ENCODE measurements around the gene CEP112.
"Not testable (repeated sequence)": the region's sequence is repeated elsewhere in the genome, so short reads cannot be mapped to it uniquely, and the experiment has no call there.

CEP112 gene

DNA sequence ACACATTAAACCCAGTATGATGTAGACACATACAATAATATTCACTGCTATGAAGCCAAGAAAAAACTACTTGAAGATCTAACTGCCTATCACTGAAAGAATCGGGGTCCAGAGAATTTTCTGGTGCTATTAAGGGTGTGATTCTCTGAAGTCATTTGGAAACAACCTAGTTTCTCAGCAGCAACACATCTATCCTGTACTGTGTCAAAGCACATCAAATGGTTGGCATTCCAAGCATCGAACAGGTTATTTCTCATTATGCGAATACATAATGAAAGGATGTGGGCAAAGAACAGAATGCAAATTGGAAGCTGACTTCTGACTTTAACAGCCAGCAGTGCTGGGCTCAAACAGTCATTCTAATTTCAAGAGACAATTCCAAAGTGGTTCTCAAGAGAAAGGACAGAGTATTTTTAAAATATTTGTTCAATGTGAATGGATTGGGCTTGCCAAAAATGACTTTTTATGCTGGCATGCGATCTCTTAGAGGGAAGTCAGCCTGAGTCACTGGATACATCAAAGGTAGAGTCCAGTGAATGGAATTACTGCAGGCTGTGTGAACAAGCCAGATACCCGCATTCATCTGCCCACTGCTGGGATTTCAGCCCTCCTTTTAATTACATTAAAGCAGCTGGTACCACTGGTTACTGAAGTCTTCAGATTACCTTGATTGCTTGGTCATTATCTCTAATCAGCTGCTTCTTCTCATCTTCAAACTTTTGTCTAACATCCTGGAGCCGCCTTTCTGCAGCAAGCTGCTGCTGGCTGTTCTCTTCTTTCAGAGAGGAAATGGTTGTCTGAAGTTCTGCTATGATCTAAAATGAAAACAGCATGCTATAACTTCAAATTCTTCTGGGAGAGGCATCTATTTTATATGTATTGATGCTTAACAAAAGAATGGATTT is 449.3 kb downstream of the CEP112 start:
- Histone ChIP-seq H3K9ac (ENCODE audit: low read length) (no peak overlapping the region), H3K4me3 (ENCODE audit: low read depth, low read length) (no peak overlapping the region), H3K9me3 (ENCODE audit: control insufficient read depth, insufficient read depth, low read depth, low read length) (peaks cover 8% of the 10 kb centered on the region), H3K27ac (ENCODE audit: low read depth, low read length) (no peak overlapping the region; the same call in 1 of the 2 replicates), H3K4me1 (ENCODE audit: control insufficient read depth, insufficient read depth, low read length) (peaks cover 17% of the 10 kb centered on the region), H3K36me3 (ENCODE audit: control insufficient read depth, insufficient read depth, low read length) (no peaks in the 10 kb centered on the region), H3K27me3 (ENCODE audit: control insufficient read depth, insufficient read depth, low read length) (no peaks in the 10 kb centered on the region)

- no peaks in the 10 kb centered on the region for H3K36me3 ChIP-seq (ENCODE audit: control insufficient read depth, insufficient read depth, low read length)
- peaks cover 8% of the 10 kb centered on the region for H3K9me3 ChIP-seq (ENCODE audit: control insufficient read depth, insufficient read depth, low read depth, low read length)
- no peak overlapping the region for H3K27ac ChIP-seq (ENCODE audit: low read depth, low read length)
- H3K4me1 ChIP-seq (ENCODE audit: control insufficient read depth, insufficient read depth, low read length): peaks cover 17% of the 10 kb centered on the region
- H3K9ac ChIP-seq (ENCODE audit: low read length): no peak overlapping the region
- no peaks in the 10 kb centered on the region for H3K27me3 ChIP-seq (ENCODE audit: control insufficient read depth, insufficient read depth, low read length)
- no peak overlapping the region for H3K4me3 ChIP-seq (ENCODE audit: low read depth, low read length)
Measured at GRCh38 chr17:65741710-65742109, 450.2 kb downstream of the CEP112 start.

GRCh38 chr17:65739034-65739433 is 452.9 kb downstream of the CEP112 start:
- Histone ChIP-seq H3K9ac (ENCODE audit: low read length) (no peak overlapping the region), H3K36me3 (ENCODE audit: control insufficient read depth, insufficient read depth, low read length) (no peaks in the 10 kb centered on the region), H3K4me3 (ENCODE audit: low read depth, low read length) (no peak overlapping the region), H3K9me3 (ENCODE audit: control insufficient read depth, insufficient read depth, low read depth, low read length) (peaks cover 8% of the 10 kb centered on the region), H3K27me3 (ENCODE audit: control insufficient read depth, insufficient read depth, low read length) (no peaks in the 10 kb centered on the region), H3K27ac (ENCODE audit: low read depth, low read length) (no peak overlapping the region), H3K4me1 (ENCODE audit: control insufficient read depth, insufficient read depth, low read length) (peaks cover 17% of the 10 kb centered on the region)

DNA sequence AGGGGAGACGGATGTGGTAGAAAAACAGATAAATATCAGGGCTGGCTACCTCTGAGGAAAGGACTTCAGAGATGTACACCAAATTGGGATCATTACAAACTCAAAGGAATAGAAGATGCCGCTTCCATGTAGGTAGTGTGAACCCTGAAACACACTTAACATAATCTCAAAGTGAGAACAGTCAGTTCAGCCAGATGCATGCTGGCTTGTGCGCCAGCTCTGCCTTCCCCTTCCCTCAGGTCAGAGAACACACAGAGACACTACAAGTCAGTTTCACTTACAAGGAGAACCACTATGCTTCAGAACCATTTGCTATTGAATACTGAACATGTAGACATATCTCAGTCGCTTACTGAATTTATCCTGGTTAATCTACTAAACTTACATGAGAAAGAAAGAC is 454.5 kb downstream of the CEP112 start:
- Histone ChIP-seq H3K4me3 (ENCODE audit: low read depth, low read length) (no peak overlapping the region), H3K9me3 (ENCODE audit: control insufficient read depth, insufficient read depth, low read depth, low read length) (peaks cover 8% of the 10 kb centered on the region), H3K36me3 (ENCODE audit: control insufficient read depth, insufficient read depth, low read length) (no peaks in the 10 kb centered on the region), H3K9ac (ENCODE audit: low read length) (no peak overlapping the region), H3K4me1 (ENCODE audit: control insufficient read depth, insufficient read depth, low read length) (peaks cover 8% of the 10 kb centered on the region), H3K27ac (ENCODE audit: low read depth, low read length) (no peak overlapping the region), H3K27me3 (ENCODE audit: control insufficient read depth, insufficient read depth, low read length) (no peaks in the 10 kb centered on the region)

GRCh38 chr17:65733314-65733713 is 458.6 kb downstream of the CEP112 start:
- Histone ChIP-seq H3K4me3 (ENCODE audit: low read depth, low read length) (no peak overlapping the region), H3K27me3 (ENCODE audit: control insufficient read depth, insufficient read depth, low read length) (no peaks in the 10 kb centered on the region), H3K9ac (ENCODE audit: low read length) (no peak overlapping the region), H3K4me1 (ENCODE audit: control insufficient read depth, insufficient read depth, low read length) (no peaks in the 10 kb centered on the region), H3K27ac (ENCODE audit: low read depth, low read length) (no peak overlapping the region), H3K36me3 (ENCODE audit: control insufficient read depth, insufficient read depth, low read length) (no peaks in the 10 kb centered on the region), H3K9me3 (ENCODE audit: control insufficient read depth, insufficient read depth, low read depth, low read length) (0 out of 2 replicates have a peak, but pooled peaks cover 6% of the 10 kb centered on the region)

GRCh38 chr17:65732667-65733066 is 459.3 kb downstream of the CEP112 start:
- not testable (repeated sequence) for H3K4me1 ChIP-seq (ENCODE audit: control insufficient read depth, insufficient read depth, low read length); H3K4me3 ChIP-seq (ENCODE audit: low read depth, low read length); H3K27ac ChIP-seq (ENCODE audit: low read depth, low read length); H3K9ac ChIP-seq (ENCODE audit: low read length); H3K27me3 ChIP-seq (ENCODE audit: control insufficient read depth, insufficient read depth, low read length); H3K36me3 ChIP-seq (ENCODE audit: control insufficient read depth, insufficient read depth, low read length); H3K9me3 ChIP-seq (ENCODE audit: control insufficient read depth, insufficient read depth, low read depth, low read length)

DNA sequence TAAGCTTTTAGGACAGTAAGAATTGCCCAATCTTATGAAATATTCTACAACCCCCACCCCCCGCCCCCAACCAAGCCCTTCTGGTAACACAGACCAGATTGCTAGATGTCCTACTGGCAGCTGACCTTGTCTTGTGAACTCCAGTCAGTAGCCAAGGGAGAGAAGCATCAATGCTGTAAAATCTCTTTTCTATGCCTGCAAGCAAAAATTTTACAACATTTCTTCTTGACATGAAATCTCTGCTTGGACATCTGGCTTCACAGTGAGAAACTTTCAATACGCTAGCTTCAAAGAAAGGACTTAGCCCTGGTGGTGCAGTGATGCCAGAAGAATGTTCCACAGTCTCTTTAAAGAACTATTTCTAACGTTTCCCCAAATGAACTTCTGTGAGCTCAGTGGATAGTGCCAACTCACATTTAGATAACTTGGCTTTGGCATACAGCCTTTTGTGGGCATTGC is 461.2 kb downstream of the CEP112 start:
- Histone ChIP-seq H3K4me1 (ENCODE audit: control insufficient read depth, insufficient read depth, low read length) (no peaks in the 10 kb centered on the region), H3K9ac (ENCODE audit: low read length) (no peak overlapping the region), H3K9me3 (ENCODE audit: control insufficient read depth, insufficient read depth, low read depth, low read length) (0 out of 2 replicates have a peak, but pooled peaks cover 6% of the 10 kb centered on the region), H3K36me3 (ENCODE audit: control insufficient read depth, insufficient read depth, low read length) (no peaks in the 10 kb centered on the region), H3K4me3 (ENCODE audit: low read depth, low read length) (no peak overlapping the region), H3K27me3 (ENCODE audit: control insufficient read depth, insufficient read depth, low read length) (no peaks in the 10 kb centered on the region), H3K27ac (ENCODE audit: low read depth, low read length) (no peak overlapping the region)

GRCh38 chr17:65729207-65729606 is 462.7 kb downstream of the CEP112 start:
- no peak overlapping the region for H3K27ac ChIP-seq (ENCODE audit: low read depth, low read length)
- no peaks in the 10 kb centered on the region for H3K36me3 ChIP-seq (ENCODE audit: control insufficient read depth, insufficient read depth, low read length)
- H3K4me3 ChIP-seq (ENCODE audit: low read depth, low read length): no peak overlapping the region
- H3K9ac ChIP-seq (ENCODE audit: low read length): no peak overlapping the region
- 0 out of 2 replicates have a peak, but pooled peaks cover 6% of the 10 kb centered on the region for H3K9me3 ChIP-seq (ENCODE audit: control insufficient read depth, insufficient read depth, low read depth, low read length)
- H3K4me1 ChIP-seq (ENCODE audit: control insufficient read depth, insufficient read depth, low read length): no peaks in the 10 kb centered on the region
- no peaks in the 10 kb centered on the region for H3K27me3 ChIP-seq (ENCODE audit: control insufficient read depth, insufficient read depth, low read length)

DNA sequence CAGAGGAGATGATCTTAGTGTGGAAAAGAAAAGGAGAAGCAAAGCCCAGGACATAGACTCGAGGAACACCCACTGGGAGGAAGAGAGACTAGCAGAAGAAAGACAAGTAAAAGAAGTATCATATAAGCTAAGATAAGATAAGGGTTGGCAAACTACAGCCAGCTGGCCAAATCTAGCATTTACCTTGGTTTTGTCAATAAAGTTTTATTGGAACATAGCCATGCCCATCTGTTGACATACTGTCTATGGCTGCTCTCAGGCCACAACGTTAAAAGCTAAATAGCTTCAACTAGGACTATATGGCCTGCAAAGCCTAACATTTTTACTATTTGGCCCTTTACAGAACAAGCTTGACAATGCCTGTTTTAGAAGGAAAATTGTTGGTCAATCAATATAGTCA is 464.1 kb downstream of the CEP112 start:
- Histone ChIP-seq H3K27me3 (ENCODE audit: control insufficient read depth, insufficient read depth, low read length) (no peaks in the 10 kb centered on the region), H3K4me1 (ENCODE audit: control insufficient read depth, insufficient read depth, low read length) (no peaks in the 10 kb centered on the region), H3K4me3 (ENCODE audit: low read depth, low read length) (no peak overlapping the region), H3K9ac (ENCODE audit: low read length) (no peak overlapping the region), H3K27ac (ENCODE audit: low read depth, low read length) (no peak overlapping the region), H3K36me3 (ENCODE audit: control insufficient read depth, insufficient read depth, low read length) (no peaks in the 10 kb centered on the region), H3K9me3 (ENCODE audit: control insufficient read depth, insufficient read depth, low read depth, low read length) (0 out of 2 replicates have a peak, but pooled peaks cover 6% of the 10 kb centered on the region)

DNA sequence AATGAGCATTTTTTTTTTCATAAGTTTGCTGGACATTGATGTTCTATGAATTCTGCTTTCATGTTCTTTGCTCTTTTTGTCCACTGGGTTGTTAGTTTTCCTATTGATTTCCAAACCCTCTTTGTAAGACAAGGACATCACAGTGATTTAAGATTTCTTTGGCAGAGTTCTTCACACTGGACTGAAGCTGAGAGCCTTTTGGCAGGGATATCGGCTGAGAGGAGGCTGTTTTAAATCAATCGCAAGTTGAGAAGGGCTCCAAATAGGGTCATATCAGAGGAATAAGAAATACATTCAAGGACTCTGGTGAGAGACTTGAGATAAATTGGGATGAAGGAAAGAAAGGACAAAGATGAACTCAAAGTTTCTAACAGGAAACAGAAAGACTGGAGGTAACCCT is 464.7 kb downstream of the CEP112 start:
- Histone ChIP-seq H3K9ac (ENCODE audit: low read length) (no peak overlapping the region), H3K36me3 (ENCODE audit: control insufficient read depth, insufficient read depth, low read length) (no peaks in the 10 kb centered on the region), H3K9me3 (ENCODE audit: control insufficient read depth, insufficient read depth, low read depth, low read length) (0 out of 2 replicates have a peak, but pooled peaks cover 5% of the 10 kb centered on the region), H3K27ac (ENCODE audit: low read depth, low read length) (no peak overlapping the region), H3K4me3 (ENCODE audit: low read depth, low read length) (no peak overlapping the region), H3K27me3 (ENCODE audit: control insufficient read depth, insufficient read depth, low read length) (no peaks in the 10 kb centered on the region), H3K4me1 (ENCODE audit: control insufficient read depth, insufficient read depth, low read length) (no peaks in the 10 kb centered on the region)

DNA sequence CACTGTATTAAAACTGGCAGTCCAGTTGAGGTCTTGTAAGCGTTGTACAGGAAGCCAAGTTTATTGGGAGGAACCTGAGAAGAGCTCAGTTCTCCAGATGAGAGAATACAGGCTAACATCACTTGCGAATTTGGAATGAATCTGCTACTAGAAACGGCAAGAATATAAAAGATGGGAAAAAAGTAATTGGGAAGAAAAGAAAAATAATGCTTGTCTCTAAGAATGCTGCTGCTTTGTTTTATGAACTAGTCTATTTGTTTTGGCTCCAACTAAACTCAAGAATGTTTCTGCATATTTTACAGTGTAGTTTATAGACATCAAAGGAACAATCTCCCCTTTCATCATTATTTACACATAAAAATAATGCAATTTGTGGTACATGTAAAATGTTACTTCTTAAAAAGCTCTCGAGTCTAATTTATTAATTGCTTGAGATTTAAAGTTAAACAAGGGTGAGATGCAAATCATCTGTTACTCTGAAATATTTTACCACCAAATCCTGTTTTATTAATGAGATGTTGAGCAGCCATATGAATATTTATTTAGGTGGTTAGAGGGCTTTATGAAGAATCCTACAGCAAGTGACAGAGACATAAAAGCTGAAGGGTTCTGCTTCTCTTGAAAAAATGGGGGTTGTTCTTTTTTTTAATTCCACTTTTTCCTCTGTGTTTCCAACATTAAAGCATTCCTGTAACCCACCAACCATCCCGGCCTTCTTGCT is 468.3 kb downstream of the CEP112 start:
- no peaks in the 10 kb centered on the region for H3K36me3 ChIP-seq (ENCODE audit: control insufficient read depth, insufficient read depth, low read length)
- H3K27ac ChIP-seq (ENCODE audit: low read depth, low read length): no peak overlapping the region
- no peaks in the 10 kb centered on the region for H3K27me3 ChIP-seq (ENCODE audit: control insufficient read depth, insufficient read depth, low read length)
- no peaks in the 10 kb centered on the region for H3K9me3 ChIP-seq (ENCODE audit: control insufficient read depth, insufficient read depth, low read depth, low read length)
- H3K4me3 ChIP-seq (ENCODE audit: low read depth, low read length): no peak overlapping the region
- H3K9ac ChIP-seq (ENCODE audit: low read length): no peak overlapping the region
- no peaks in the 10 kb centered on the region for H3K4me1 ChIP-seq (ENCODE audit: control insufficient read depth, insufficient read depth, low read length)

Measured in HUES6 (cell line).